Ovary (tissue), 9 donors: ENCODE measurements around the gene SF3A1. TPM values are rescaled to one million over a fixed set of nuclear protein-coding genes. Genes with fewer than 3 reads are reported as not detected.

Experiments
- DNase-seq, 5 donors: peaks; one replicate each; pipeline ENCODE4 v3.0.0-alpha.2; 2019 to 2020
- H3K27ac ChIP-seq, 2 donors: fragments of 200-600 bp; one replicate each; pipeline versions ENCODE4 v1.5.1 to v1.8.0; 2019 to 2022
- H3K27me3 ChIP-seq: fragments of 200-600 bp; one replicate; pipeline ENCODE4 v1.8.0; 2022
- H3K36me3 ChIP-seq: fragments of 200-600 bp; sonication (generic); one replicate; pipeline ENCODE4 v1.5.1; 2019
- H3K4me1 ChIP-seq: one replicate; pipeline ENCODE4 v1.8.1; 2013; ENCODE audit warnings: mild to moderate bottlenecking, moderate library complexity; ENCODE audit not compliant: insufficient read depth
- H3K4me3 ChIP-seq: fragments of 200-600 bp; sonication (generic); one replicate; pipeline ENCODE4 v1.5.1; 2017
- H3K9me3 ChIP-seq, 2 donors: fragments of 200-600 bp in 1 of 2; sonication (generic) in 1 of 2; one replicate each; pipeline versions ENCODE4 v1.5.1 to v1.8.1; 2013 to 2019; ENCODE audit warnings: mild to moderate bottlenecking in 1 of 2, moderate library complexity in 1 of 2
- EP300 ChIP-seq: sonication (generic); formaldehyde crosslinking; IDR thresholded peaks from one replicate; pipeline ENCODE4 v1.6.1; 2017; ENCODE audit warnings: antibody characterized with exemption
- POLR2A ChIP-seq: fragments of 450-650 bp; IDR thresholded peaks from one replicate; pipeline ENCODE4 v1.6.1; 2017; ENCODE audit warnings: antibody characterized with exemption, mild to moderate bottlenecking, moderate library complexity
- WGBS, 3 donors: extraction: QIAGEN DNeasy Blood & Tissue Kit in 1 of 3; methylation state at CpG; one replicate each; pipeline versions ENCODE4 v1.1.5 to v1.1.7; 2013 to 2017; 5-methylcytosine and 5-hydroxymethylcytosine counted together
- intact Hi-C, 4 donors: fragments of 100-400 bp; cut with DNase I; formaldehyde crosslinking; loops; one replicate each; pipeline versions ENCODE4 v1.11.0 to v1.15.1; 2022 to 2023
- polyA plus RNA-seq, 2 donors: library from polyadenylated mRNA; stranded (reverse); fragments of 200-250 nt in 1 of 2; fragments of 350-450 nt in 1 of 2; fragmentation: Illumina TruSeq in 1 of 2; extraction: RNeasy Lipid Tissue Mini Kit (QIAGEN cat#74804) in 1 of 2; gene quantifications; one replicate each; pipeline ENCODE4 v1.2.3, GENCODE V29; 2013 to 2014
- total RNA-seq, 7 donors: library from RNA; depleted of rRNA in 2 of 7; stranded (reverse); fragments of >200 nt in 2 of 7; fragmentation: NEBNext Ultra II Directional in 3 of 7; extraction: Animal tissue kit (Norgen Biotek cat#: 25700) in 3 of 7; gene quantifications; one replicate each; pipeline versions ENCODE4 v1.1.0 to v1.2.4, GENCODE V29; 2016 to 2023
- TF ChIP-seq, protein P1 (sequence below), 3 donors: fragments of 450-650 bp in 2 of 3; fragments of 200-600 bp in 1 of 3; IDR thresholded peaks; one replicate each; pipeline versions ENCODE4 v1.5.1 to v1.8.0; 2016 to 2022; ENCODE audit warnings: antibody characterized with exemption in 3 of 3, mild to moderate bottlenecking in 1 of 3
- donor health status: DM: no; HTN: no; CAD: no; lungs with moderate emphysema.
- donor health status: DM: no; HTN: no; CAD: no.
- donor health status: Bipolar disorder and iron deficiency.
- donor health status: DM: yes; HTN: yes; CAD: no.
- donor health status: DM: no; HTN: no; CAD: no.
- donor health status: DM: yes; HTN: yes; CAD: no.

SF3A1 gene
- total and polyA plus RNA-seq, 9 donors, result 36.4 to 211 (median 152) TPM

DNA sequence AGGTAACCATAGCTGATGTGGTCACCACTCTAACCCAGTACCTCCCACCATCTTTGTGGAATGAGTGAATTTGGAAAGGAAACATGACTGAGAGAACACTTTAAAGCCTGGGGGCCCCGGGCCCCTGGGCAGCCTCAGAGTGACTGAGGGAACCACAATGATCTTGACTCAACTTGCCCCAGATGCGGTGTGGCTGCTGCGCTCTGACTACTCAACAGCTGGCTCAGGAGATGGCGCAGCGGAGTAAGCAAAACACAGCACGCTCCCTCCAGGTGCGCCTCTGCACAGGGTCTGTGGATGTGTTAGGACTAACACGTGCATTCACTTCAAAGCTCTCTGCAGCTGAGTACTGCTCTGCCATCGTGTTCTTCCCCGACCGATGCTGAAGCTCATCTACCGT lies 24.6 kb upstream of the SF3A1 start:
- no peaks in the 10 kb centered on the region for H3K27me3 ChIP-seq
- no peaks in the 10 kb centered on the region for H3K36me3 ChIP-seq
- no peaks in the 10 kb centered on the region for H3K4me1 ChIP-seq
- H3K9me3 ChIP-seq, result no peaks in the 10 kb centered on the region
- no peak overlapping the region for H3K27ac ChIP-seq
- intact Hi-C loops, result loop anchor here in 2 of 4 donors (5.0 to 10.0 kb wide), 2 partner anchors 114 to 276 kb away; partner anchors contain the start of gene OSM (in 1 of the 2)
- no peak for DNase-seq
- TF ChIP-seq EP300 (no peak), POLR2A (no peak)
- TF ChIP-seq, protein P1, sequence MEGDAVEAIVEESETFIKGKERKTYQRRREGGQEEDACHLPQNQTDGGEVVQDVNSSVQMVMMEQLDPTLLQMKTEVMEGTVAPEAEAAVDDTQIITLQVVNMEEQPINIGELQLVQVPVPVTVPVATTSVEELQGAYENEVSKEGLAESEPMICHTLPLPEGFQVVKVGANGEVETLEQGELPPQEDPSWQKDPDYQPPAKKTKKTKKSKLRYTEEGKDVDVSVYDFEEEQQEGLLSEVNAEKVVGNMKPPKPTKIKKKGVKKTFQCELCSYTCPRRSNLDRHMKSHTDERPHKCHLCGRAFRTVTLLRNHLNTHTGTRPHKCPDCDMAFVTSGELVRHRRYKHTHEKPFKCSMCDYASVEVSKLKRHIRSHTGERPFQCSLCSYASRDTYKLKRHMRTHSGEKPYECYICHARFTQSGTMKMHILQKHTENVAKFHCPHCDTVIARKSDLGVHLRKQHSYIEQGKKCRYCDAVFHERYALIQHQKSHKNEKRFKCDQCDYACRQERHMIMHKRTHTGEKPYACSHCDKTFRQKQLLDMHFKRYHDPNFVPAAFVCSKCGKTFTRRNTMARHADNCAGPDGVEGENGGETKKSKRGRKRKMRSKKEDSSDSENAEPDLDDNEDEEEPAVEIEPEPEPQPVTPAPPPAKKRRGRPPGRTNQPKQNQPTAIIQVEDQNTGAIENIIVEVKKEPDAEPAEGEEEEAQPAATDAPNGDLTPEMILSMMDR (IDR thresholded peaks at IDR 0.05), result no peak
- WGBS, 3 donors, result 85 to 91% (median 87%) methylated on average over 12 of the region's 12 CpGs
- no peak overlapping the region for H3K4me3 ChIP-seq

DNA sequence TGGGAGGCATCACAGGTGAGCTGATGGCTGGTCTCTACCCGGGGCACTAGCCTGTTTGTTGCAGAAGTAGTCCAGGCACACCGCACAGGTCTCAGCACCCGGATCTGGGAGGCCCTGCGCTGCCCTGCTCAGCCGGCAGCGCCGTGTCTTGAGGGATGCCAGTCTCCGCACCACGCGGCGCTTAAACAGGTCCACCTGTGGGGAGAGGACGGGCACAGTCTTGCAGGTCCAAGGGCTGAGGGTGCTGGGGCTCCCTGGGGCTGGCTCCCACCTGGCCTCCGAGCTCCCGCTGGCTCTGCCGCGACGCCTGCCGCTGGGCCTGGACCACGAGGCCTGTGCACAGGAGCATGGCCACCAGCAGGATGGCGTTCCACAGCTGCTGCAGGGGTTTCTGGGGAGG lies 23.3 kb upstream of the SF3A1 start:
- Histone ChIP-seq H3K4me3 (no peak overlapping the region), H3K9me3 (no peaks in the 10 kb centered on the region), H3K4me1 (no peaks in the 10 kb centered on the region), H3K36me3 (no peaks in the 10 kb centered on the region), H3K27ac (no peak overlapping the region), H3K27me3 (no peaks in the 10 kb centered on the region)
- no peak for TF ChIP-seq EP300
- TF ChIP-seq, protein P1 (IDR thresholded peaks at IDR 0.05), result no peak
- TF ChIP-seq POLR2A, result no peak
- DNase-seq, result no peak
- WGBS, 3 donors, result 91 to 95% (median 94%) methylated on average over 18 to 20 of the region's 20 CpGs
- intact Hi-C loops, result loop anchor here in 2 of 4 donors (5.0 to 10.0 kb wide), 2 partner anchors 113 to 275 kb away; partner anchors contain the start of gene OSM (in 1 of the 2)

DNA sequence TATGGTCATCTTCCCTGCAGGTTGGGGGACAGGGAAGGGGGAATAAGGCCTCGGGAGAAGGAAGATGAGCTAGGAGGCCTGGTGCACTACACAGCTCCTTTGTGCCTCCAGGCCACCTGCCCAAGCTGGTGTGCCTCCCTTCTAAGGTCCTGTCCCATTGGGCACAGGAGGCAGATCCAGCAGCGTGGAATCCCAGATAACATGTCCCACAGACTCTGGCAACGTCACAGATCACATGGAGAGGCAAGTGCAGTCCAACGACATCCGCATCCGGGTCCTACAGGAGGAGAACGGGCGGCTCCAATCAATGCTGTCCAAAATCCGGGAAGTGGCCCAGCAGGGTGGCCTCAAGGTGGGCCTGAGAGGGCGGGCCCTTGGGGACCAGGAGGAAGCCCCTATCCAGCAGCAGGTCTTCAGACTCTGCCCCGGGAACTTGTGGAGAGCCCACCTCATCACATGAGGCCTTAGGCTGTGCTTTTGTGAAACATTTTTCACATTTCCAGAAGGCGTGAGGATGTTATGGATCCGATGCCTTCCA lies 18.7 kb upstream of the SF3A1 start:
- WGBS, 3 donors, result 77 to 88% (median 80%) methylated on average over 13 of the region's 13 CpGs
- intact Hi-C loops, result no loop called here
- H3K36me3 ChIP-seq, result no peaks in the 10 kb centered on the region

DNA sequence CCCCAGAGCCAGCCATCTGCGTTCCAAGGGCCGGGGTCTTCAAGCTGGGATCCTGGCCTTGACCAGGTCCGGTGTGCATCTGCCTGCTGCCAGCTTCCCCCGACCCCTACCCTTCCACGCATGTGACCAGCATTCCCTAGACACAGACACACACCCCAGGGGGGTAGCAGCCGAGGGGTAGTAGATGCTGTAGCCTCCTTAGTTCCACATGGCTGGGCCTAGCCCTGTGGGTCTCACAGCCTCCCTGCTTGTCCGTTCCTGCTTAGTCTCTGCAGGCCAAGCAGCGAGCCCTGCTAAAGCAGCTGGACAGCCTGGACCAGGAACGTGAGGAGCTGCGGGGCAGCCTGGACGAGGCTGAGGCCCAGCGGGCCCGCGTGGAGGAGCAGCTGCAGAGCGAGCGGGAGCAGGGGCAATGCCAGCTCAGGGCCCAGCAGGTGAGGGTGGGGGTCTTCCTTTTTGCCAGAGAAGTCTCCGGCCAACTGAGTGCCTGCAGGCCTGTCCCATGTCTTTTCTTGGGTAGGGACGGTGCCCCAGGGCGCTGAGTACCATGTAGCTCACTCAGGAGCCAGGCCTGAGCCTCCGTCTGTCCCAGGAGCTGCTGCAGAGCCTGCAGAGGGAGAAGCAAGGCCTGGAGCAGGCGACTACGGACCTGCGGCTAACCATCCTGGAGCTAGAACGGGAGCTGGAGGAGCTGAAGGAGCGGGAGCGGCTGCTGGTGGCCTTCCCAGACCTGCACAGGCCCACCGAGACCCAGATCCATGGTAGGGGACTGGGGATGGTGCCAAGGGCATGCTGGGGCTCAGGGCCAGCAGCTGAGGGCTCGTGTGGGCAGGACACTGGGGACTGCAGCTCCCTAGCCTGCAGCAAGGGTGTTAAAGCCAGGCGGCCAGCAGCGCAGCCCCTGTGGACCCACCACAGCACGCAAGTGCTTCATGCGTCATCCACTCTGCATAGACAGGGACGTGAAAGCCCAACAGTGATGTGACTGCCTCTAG lies 16.9 kb upstream of the SF3A1 start:
- TF ChIP-seq EP300 (no peak), POLR2A (no peak)
- TF ChIP-seq, protein P1 (IDR thresholded peaks at IDR 0.05), result no peak
- intact Hi-C loops, result no loop called here
- 71 to 74% (median 74%) methylated on average over 32 to 33 of the region's 33 CpGs for WGBS, 3 donors

More for the DNA sequence above, 18.7 kb upstream of the SF3A1 start:
- Histone ChIP-seq H3K27me3 (no peaks in the 10 kb centered on the region), H3K9me3 (no peaks in the 10 kb centered on the region), H3K4me3 (no peak overlapping the region), H3K4me1 (no peaks in the 10 kb centered on the region), H3K27ac (no peak overlapping the region)
- TF ChIP-seq, protein P1 (IDR thresholded peaks at IDR 0.05), result no peak
- TF ChIP-seq POLR2A (no peak), EP300 (no peak)
- no peak for DNase-seq

More for the DNA sequence above, 16.9 kb upstream of the SF3A1 start:
- Histone ChIP-seq H3K36me3 (no peaks in the 10 kb centered on the region), H3K4me1 (no peaks in the 10 kb centered on the region), H3K27ac (no peak overlapping the region), H3K4me3 (no peak overlapping the region), H3K27me3 (no peaks in the 10 kb centered on the region), H3K9me3 (no peaks in the 10 kb centered on the region)
- DNase-seq, result no peak
